GM19328 (cell line): Measurements from ENCODE around the gene TPP2.

Experiments
- ATAC-seq: cut with Tn5 transposase; IDR thresholded peaks from one replicate; pipeline ENCODE4 v1.9.1; 2021; ENCODE audit warnings: mild to moderate bottlenecking, moderate library complexity; ENCODE audit not compliant: unreplicated experiment

TPP2 gene

GRCh38 chr13:102692491-102692826 lies 95.7 kb downstream of the TPP2 start:
- no peak for ATAC-seq

GRCh38 chr13:102693250-102693649 lies 96.5 kb downstream of the TPP2 start:
- no peak for ATAC-seq

- ATAC-seq, result no peak
Measured at GRCh38 chr13:102693776-102694175, 97.0 kb downstream of the TPP2 start.

- ATAC-seq, result no peak
Measured at GRCh38 chr13:102694937-102695336, 98.2 kb downstream of the TPP2 start, which contains the start of gene METTL21C. Gene METTL21C, minus strand, starts transcription at chr13:102695044. Its CDS starts 546 bp downstream, at chr13:102694498.

- ATAC-seq, result no peak
Measured at GRCh38 chr13:102696465-102696864, 99.7 kb downstream of the TPP2 start.

- ATAC-seq, result no peak
Measured at GRCh38 chr13:102697264-102697663, 100.5 kb downstream of the TPP2 start.

- no peak for ATAC-seq
Measured at GRCh38 chr13:102697929-102698648, 101.3 kb downstream of the TPP2 start.

- no peak for ATAC-seq
Measured at GRCh38 chr13:102698649-102698980, 101.8 kb downstream of the TPP2 start.

- no peak for ATAC-seq
Measured at GRCh38 chr13:102699504-102699903, 102.7 kb downstream of the TPP2 start.

- no peak for ATAC-seq
Measured at GRCh38 chr13:102700088-102701031, 103.6 kb downstream of the TPP2 start.

- ATAC-seq, result no peak
Measured at GRCh38 chr13:102701331-102701730, 104.5 kb downstream of the TPP2 start.

GRCh38 chr13:102702965-102703725 lies 106.4 kb downstream of the TPP2 start:
- ATAC-seq, result no peak

- no peak for ATAC-seq
Measured at GRCh38 chr13:102703726-102704035, 106.9 kb downstream of the TPP2 start.

- no peak for ATAC-seq
Measured at GRCh38 chr13:102704238-102705058, 107.7 kb downstream of the TPP2 start.

- ATAC-seq, result no peak
Measured at GRCh38 chr13:102707467-102707866, 110.7 kb downstream of the TPP2 start.

GRCh38 chr13:102708211-102708610 lies 111.4 kb downstream of the TPP2 start:
- no peak for ATAC-seq

- no peak for ATAC-seq
Measured at GRCh38 chr13:102708991-102709390, 112.2 kb downstream of the TPP2 start.

GRCh38 chr13:102709536-102709935 lies 112.8 kb downstream of the TPP2 start:
- no peak for ATAC-seq

GRCh38 chr13:102710261-102710679 lies 113.5 kb downstream of the TPP2 start:
- no peak for ATAC-seq

GRCh38 chr13:102715447-102715846 lies 118.7 kb downstream of the TPP2 start:
- ATAC-seq, result no peak

- ATAC-seq, result no peak
Measured at GRCh38 chr13:102718746-102719145, 122.0 kb downstream of the TPP2 start.
